Astrocyte (in vitro differentiated cells and primary cell): Measurements from ENCODE around the gene MEGF11.

Source experiments
- EZH2 ChIP-seq: IDR thresholded peaks from 2 replicates; pipeline ENCODE4 v1.6.1; 2012; ENCODE audit warnings: mild to moderate bottlenecking, low read length, inconsistent platforms; ENCODE audit not compliant: insufficient read depth
- TF ChIP-seq, protein P1 (sequence below): IDR thresholded peaks from 2 replicates; pipeline ENCODE4 v1.5.1; 2011; ENCODE audit warnings: low read depth, mild to moderate bottlenecking, inconsistent platforms, low read length, moderate library complexity; ENCODE audit not compliant: insufficient read depth

DNA sequence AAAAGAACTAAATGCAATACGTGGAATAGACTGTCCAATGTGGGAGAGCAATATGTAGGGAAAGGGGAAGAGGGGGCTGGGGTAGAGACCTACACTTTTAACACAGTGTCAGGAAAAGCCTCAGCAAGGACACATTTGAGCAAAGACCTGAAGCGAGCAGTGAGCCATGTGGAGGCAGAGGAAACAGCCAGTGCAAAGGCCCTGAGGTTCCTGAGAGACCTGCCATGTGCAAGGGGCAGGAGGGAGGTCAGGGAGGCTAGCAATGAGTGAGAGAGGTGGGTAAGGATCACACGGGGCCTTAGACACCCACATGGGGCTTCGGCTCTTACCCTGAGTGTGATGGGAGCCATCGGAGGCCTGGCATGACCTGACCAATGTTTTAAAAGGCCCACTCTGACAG is 203.3 kb downstream of the MEGF11 start:
- TF ChIP-seq, protein P1, sequence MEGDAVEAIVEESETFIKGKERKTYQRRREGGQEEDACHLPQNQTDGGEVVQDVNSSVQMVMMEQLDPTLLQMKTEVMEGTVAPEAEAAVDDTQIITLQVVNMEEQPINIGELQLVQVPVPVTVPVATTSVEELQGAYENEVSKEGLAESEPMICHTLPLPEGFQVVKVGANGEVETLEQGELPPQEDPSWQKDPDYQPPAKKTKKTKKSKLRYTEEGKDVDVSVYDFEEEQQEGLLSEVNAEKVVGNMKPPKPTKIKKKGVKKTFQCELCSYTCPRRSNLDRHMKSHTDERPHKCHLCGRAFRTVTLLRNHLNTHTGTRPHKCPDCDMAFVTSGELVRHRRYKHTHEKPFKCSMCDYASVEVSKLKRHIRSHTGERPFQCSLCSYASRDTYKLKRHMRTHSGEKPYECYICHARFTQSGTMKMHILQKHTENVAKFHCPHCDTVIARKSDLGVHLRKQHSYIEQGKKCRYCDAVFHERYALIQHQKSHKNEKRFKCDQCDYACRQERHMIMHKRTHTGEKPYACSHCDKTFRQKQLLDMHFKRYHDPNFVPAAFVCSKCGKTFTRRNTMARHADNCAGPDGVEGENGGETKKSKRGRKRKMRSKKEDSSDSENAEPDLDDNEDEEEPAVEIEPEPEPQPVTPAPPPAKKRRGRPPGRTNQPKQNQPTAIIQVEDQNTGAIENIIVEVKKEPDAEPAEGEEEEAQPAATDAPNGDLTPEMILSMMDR: no peak
- TF ChIP-seq EZH2: no peak
